NT2/D1 (cell line): ENCODE measurements around the gene UTF1.

Experiments
- DNase-seq: peaks from one replicate; pipeline ENCODE4 v3.0.0-alpha.2; 2011; ENCODE audit warnings: low read depth, low spot score
- H3K27me3 ChIP-seq: 2 replicates; pipeline ENCODE4 v1.6.0; 2011; ENCODE audit warnings: mild to moderate bottlenecking; ENCODE audit not compliant: insufficient read length, insufficient read depth
- H3K36me3 ChIP-seq: 2 replicates; pipeline ENCODE4 v1.6.1; 2011; ENCODE audit warnings: mild to moderate bottlenecking, low read length, mixed read lengths; ENCODE audit not compliant: insufficient read depth, insufficient read length
- H3K4me1 ChIP-seq: 2 replicates; pipeline ENCODE4 v1.5.1; 2011; ENCODE audit not compliant: insufficient read depth, insufficient read length
- H3K4me3 ChIP-seq: 2 replicates; pipeline ENCODE4 v1.5.1; 2011; ENCODE audit warnings: low read depth; ENCODE audit not compliant: insufficient read length
- H3K9ac ChIP-seq: 2 replicates; pipeline ENCODE4 v1.6.0; 2011; ENCODE audit warnings: low read depth; ENCODE audit not compliant: insufficient read length
- H3K9me3 ChIP-seq: 2 replicates; pipeline ENCODE4 v1.5.1; 2011; ENCODE audit warnings: mild to moderate bottlenecking, low read length; ENCODE audit not compliant: insufficient read depth
- SUZ12 ChIP-seq: IDR thresholded peaks from 2 replicates; pipeline ENCODE4 v1.6.1; 2011; ENCODE audit not compliant: insufficient read length, insufficient read depth; ENCODE audit errors: extremely low read depth
- YY1 ChIP-seq: IDR thresholded peaks from 2 replicates; pipeline ENCODE4 v1.6.1; 2011; ENCODE audit not compliant: insufficient read length, insufficient read depth
- ZNF274 ChIP-seq: IDR thresholded peaks from 2 replicates; pipeline ENCODE4 v1.6.1; 2011; ENCODE audit warnings: mild to moderate bottlenecking, low read depth, low read length

Gene UTF1

DNA sequence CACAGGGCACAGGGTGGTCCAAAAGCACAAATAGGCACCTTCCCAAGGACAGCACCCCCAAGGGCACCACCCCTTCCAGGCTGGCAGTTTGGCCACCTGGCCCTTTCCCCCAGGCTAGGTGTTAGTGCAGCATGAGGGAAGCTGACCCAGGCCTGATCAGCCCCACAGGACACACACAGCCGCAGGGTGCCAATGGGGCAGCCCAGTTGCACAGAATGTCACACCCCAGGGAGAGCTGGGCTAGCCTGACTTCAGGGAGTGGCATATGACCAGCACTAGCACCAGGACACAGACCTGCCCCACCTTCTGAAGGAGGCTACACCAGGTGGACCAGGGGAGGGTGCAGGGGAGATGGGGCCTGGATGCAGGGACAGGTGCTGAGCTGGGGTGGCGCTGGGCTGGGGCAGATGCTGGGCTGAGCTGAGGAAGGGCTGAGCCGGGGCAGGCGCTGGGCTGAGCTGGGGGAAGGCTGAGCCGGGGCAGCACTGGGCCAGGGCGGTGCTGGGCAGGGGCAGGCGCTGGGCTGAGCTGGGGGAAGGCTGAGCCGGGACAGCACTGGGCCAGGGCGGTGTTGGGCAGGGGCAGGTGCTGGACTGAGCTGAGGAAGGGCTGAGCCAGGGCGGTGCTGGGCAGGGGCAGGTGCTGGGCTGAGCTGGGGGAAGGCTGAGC is 50.5 kb downstream of the UTF1 start:
- no peaks in the 10 kb centered on the region for H3K9me3 ChIP-seq
- H3K4me1 ChIP-seq, result peaks cover 15% of the 10 kb centered on the region
- TF ChIP-seq SUZ12, result no peak
- TF ChIP-seq ZNF274, result no peak
- TF ChIP-seq YY1, result no peak
- no peak overlapping the region for H3K4me3 ChIP-seq
- no peak overlapping the region for H3K9ac ChIP-seq
- no peak for DNase-seq
- peaks cover 56% of the 10 kb centered on the region for H3K36me3 ChIP-seq
- H3K27me3 ChIP-seq, result peaks cover 5% of the 10 kb centered on the region

DNA sequence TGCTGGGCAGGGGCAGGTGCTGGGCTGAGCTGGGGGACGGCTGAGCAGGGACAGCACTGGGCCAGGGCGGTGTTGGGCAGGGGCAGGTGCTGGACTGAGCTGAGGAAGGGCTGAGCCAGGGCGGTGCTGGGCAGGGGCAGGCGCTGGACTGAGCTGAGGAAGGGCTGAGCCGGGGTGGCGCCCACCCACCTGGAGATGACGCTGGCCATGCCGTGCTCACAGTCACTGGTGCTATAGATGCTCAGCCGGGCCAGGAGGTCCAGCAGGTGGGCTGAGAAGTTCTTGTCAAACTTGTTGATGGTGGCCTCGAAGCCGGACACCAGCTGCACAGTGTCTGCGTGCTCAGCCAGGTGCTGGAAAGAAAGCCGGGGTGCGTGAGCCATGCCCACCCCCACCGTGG is 51.1 kb downstream of the UTF1 start:
- Histone ChIP-seq H3K4me1 (peaks cover 10% of the 10 kb centered on the region), H3K27me3 (peaks cover 4% of the 10 kb centered on the region), H3K4me3 (no peak overlapping the region), H3K9ac (no peak overlapping the region), H3K9me3 (no peaks in the 10 kb centered on the region), H3K36me3 (peaks cover 60% of the 10 kb centered on the region)
- DNase-seq, result no peak
- TF ChIP-seq YY1, result no peak
- TF ChIP-seq ZNF274, result no peak
- TF ChIP-seq SUZ12, result no peak
